MV-4-11 (cell line): ENCODE measurements around the gene IGF2BP1.

Source experiments
- DNase-seq: peaks from one replicate; lab custom pipeline; 2025; lab: John Stamatoyannopoulos, UW

The IGF2BP1 gene

GRCh38 chr17:48997103-48997826 lies at the start of gene IGF2BP1:
IGF2BP1 (plus strand) TSS chr17:48997385; CDS start chr17:48997746, 361 bp downstream.
- peak; percentile 52 for DNase-seq

- DNase-seq, result no peak
These were observed 45.6 kb upstream of the IGF2BP1 start for GRCh38 chr17:48951572-48951971.

- no peak for DNase-seq
These were observed 44.3 kb upstream of the IGF2BP1 start for GRCh38 chr17:48952904-48953303.

GRCh38 chr17:48954300-48954755 lies 42.9 kb upstream of the IGF2BP1 start:
- peak; percentile 10 for DNase-seq

DNA sequence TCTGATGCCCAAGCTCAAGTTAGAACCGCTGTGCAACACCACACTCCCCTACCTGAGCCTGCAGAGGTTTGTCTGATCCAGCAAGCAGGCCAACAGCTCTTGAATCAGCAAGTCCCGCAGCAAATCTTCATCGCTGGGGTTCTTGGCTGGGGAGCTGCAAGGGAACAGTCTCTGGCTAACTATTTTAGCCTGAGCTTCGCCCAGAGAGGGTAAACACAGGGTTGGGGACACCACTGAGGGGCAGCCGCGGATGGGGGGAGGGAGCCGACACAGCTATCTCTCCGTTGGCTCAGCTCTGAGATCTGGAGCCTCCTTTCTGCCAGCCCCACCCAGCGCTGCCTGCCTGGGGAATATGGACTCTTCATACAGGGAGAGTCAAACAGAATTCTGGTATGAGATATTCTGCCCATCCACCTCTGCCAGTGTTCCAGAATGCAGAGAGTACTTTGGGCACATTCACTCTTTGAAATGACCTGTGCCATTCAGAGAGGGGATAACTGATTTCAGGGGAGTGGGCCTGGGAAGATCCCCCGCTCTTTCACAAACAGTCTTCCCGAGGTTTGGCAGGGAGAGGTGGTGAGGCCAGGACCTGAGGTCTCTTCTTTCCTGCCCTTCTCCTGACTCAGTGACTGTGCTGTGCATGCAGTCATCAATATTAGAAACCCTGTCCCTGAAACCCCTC lies 36.2 kb upstream of the IGF2BP1 start:
- no peak for DNase-seq

- no peak for DNase-seq
These were observed 35.5 kb upstream of the IGF2BP1 start for GRCh38 chr17:48961516-48962233.

GRCh38 chr17:48970224-48970623 lies 27.0 kb upstream of the IGF2BP1 start:
- no peak for DNase-seq

GRCh38 chr17:48970865-48971687 lies 26.1 kb upstream of the IGF2BP1 start:
- DNase-seq, result no peak

GRCh38 chr17:48972749-48973097 lies 24.5 kb upstream of the IGF2BP1 start:
- DNase-seq, result no peak

GRCh38 chr17:48973806-48974205 lies 23.4 kb upstream of the IGF2BP1 start:
- DNase-seq, result no peak

- DNase-seq, result no peak
These were observed 15.2 kb upstream of the IGF2BP1 start for GRCh38 chr17:48981927-48982539.

DNA sequence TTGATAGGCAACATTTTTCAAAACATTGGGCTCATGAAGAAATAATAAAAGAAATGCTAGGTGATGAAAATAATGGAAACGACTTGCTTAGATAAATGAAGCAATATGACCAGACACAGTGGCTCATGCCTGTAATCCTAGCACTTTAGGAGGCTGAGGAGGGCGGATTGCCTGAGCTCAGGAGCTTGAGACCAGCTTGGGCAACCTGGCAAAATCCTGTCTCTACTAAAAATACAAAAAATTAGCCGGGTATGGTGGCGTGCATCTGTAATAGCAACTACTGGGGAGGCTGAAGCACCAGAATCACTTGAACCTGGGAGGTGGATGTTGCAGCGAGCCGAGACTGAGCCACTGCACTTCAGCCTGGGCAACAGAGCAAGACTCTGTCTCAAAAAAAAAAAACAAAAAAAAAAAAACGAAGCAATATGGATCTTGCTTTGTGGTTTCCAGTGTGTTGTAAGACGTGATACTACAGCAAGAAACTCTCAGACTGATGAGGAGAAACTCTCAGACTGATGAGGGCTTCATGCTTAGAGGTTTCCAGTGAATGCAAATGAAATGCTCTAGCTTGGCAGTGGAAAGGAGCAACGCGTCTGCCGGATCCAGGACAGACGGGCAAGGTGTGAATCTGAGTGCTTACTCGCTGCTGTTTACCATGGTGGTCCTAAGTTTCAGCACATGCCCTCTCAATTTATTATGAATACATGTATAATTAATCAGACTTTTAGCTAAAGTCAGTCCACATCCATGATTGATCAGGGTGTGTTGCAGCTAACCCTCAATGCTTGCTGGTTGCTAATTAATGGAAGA lies 11.5 kb upstream of the IGF2BP1 start:
- DNase-seq, result no peak

GRCh38 chr17:48989100-48989499 lies 8.1 kb upstream of the IGF2BP1 start:
- no peak for DNase-seq

GRCh38 chr17:48990882-48991357 lies 6.3 kb upstream of the IGF2BP1 start:
- DNase-seq, result no peak

DNA sequence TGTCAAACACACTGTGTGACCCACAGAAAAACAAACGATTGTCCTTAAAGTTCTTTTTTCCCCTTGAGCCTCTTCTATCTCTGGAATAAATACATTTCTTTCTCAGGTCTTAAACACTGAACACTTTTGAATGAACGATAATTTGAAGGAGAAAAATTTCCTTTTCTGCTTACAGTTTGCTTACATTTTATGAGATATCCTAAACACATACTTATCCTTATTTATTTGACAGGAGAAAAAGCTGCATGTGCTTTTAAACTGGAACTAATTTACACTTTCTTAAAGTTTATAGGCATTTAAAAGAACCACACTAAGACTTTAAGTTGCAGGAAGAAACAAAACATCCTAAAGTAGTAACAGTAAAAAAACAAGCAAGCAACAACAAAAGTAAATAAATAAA lies 4.7 kb upstream of the IGF2BP1 start:
- no peak for DNase-seq

DNA sequence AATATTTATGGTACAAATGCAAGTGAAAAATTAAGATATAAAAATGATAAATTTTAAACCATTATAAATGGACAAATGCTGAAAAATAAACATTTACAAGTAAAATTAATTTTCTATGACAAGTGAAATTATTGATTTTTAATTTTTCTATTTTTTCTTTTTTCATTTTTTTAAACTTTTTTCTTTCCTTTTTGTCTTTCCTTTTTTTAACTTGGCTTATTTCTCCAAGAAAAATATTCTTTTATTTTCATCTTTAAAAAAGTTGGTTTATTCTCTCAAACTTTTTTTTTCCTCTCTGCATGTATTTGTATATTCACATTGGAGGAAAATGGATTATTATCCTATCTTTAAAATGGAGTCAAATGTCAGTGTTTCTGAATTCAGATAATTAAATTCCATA lies 3.9 kb upstream of the IGF2BP1 start:
- no peak for DNase-seq

- DNase-seq, result no peak
These were observed 3.2 kb upstream of the IGF2BP1 start for GRCh38 chr17:48993951-48994350.

DNA sequence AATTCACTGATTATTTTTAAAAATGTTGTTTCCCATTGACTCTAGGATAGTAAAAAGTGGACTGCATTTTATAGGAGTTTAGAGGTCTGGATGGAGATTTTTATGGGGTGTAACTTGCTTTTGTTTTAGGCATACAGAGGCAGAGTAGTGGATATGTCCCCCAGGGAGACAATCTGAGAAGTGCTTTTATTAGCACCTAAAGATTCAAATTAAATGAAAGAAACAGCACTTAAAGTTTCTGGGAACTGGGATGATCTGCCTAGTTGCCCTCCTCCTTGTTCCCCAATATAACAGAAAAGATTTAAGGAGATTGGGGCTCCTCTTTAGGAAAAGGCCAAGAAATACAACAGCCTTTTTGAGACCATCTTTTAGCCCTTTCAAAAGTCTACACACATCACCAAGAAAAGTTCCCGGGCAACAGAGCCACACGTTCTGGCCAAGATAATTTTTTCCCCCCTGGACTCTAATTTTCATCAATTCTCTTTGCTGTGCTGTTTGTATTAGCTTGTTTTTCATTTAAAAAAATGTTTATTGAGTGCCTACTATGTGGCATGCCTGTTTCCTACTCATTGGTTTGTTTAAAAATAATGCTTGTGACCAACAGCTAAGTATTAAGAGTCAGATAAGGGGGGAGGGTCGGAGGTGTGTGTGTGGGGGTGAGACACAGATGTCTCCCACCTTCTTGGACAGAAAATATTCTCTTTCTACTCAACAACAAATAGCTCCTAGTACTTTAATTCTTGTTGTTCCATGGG lies 2.5 kb upstream of the IGF2BP1 start:
- DNase-seq, result no peak

DNA sequence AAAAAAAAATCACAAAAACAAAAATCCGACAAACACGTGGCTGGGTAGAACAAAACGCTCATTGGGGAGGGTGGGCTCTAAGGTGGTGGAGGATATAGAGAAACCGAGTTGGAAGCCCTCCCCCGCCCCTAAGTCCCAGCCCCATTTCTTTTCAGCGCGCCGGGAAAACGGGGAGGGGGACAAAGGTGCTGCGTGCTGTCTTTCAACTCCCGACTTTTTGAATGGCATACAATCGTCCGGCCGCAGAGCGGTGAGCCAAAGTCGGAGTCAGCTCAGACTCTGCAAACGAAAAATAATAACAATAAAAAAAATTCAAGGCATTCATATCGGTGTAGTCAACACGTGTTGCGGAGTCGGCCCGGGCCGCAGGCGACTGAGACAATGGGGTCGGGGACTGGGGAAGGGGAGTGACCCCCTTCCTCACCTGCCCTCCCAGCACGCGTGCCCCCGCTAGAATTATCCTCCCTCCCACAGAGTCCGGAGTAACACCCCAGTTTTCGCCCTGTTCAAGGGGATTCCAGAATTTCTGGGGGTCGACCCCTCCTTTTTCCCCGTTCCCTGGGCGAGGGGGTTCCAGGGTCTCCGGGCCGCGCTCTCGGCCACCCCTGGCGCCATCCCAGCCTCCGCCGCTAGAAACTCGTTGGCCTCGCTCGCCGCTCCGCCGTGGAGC lies 1.7 kb upstream of the IGF2BP1 start:
- DNase-seq, result no peak
